22Rv1 (cell line): ENCODE results near the gene PDE1A.

ENCODE experiments used
- ZFX ChIP-seq: fragments of 450-650 bp; IDR thresholded peaks from 2 replicates; pipeline ENCODE4 v1.6.1; 2017; ENCODE audit warnings: antibody characterized with exemption, borderline replicate concordance
- TF ChIP-seq, protein P1 (sequence below): fragments of 450-650 bp; IDR thresholded peaks from 2 replicates; pipeline ENCODE4 v1.5.1; 2017; ENCODE audit warnings: mild to moderate bottlenecking

DNA sequence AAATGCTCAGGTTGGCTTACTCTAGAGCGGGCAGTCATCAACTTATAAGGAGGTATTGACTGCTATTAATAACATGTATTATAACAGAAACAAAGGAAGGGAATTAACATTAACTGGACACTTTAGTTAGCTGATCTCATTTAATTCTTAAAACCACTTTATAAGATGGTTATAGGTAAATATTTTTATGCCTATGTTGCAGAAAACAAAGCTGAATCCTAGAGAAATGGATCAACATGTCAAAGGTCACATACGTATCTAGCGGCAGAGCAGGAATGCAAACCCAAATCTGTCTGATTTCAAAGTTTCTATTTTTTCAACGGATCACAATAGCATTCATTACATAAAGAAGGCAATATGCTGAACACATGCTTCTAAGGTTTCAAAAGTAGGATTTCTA lies 200.0 kb downstream of the PDE1A start:
- TF ChIP-seq, protein P1, sequence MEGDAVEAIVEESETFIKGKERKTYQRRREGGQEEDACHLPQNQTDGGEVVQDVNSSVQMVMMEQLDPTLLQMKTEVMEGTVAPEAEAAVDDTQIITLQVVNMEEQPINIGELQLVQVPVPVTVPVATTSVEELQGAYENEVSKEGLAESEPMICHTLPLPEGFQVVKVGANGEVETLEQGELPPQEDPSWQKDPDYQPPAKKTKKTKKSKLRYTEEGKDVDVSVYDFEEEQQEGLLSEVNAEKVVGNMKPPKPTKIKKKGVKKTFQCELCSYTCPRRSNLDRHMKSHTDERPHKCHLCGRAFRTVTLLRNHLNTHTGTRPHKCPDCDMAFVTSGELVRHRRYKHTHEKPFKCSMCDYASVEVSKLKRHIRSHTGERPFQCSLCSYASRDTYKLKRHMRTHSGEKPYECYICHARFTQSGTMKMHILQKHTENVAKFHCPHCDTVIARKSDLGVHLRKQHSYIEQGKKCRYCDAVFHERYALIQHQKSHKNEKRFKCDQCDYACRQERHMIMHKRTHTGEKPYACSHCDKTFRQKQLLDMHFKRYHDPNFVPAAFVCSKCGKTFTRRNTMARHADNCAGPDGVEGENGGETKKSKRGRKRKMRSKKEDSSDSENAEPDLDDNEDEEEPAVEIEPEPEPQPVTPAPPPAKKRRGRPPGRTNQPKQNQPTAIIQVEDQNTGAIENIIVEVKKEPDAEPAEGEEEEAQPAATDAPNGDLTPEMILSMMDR: no peak
- TF ChIP-seq ZFX: no peak
